Mucosa of stomach (tissue), 1 donor: ENCODE measurements around the gene AAGAB.

Experiments
- H3K27me3 ChIP-seq: one replicate; pipeline ENCODE4 v1.7.0; 2013; ENCODE audit warnings: mild to moderate bottlenecking, low read length; ENCODE audit not compliant: control insufficient read depth, insufficient read depth
- H3K36me3 ChIP-seq: one replicate; pipeline ENCODE4 v1.7.0; 2013; ENCODE audit warnings: low read length; ENCODE audit not compliant: control insufficient read depth, insufficient read depth
- H3K4me1 ChIP-seq: one replicate; pipeline ENCODE4 v1.7.0; 2013; ENCODE audit warnings: mild to moderate bottlenecking, low read length; ENCODE audit not compliant: control insufficient read depth, insufficient read depth
- H3K4me3 ChIP-seq: one replicate; pipeline ENCODE4 v1.7.0; 2013; ENCODE audit warnings: low read length
- H3K9ac ChIP-seq: one replicate; pipeline ENCODE4 v1.7.0; 2013; ENCODE audit warnings: mild to moderate bottlenecking, low read length, moderate library complexity
- H3K9me3 ChIP-seq: one replicate; pipeline ENCODE4 v1.7.0; 2013; ENCODE audit warnings: mild to moderate bottlenecking, low read length, moderate library complexity; ENCODE audit not compliant: control insufficient read depth
- donor health status: Pancreatic carcinoma.

AAGAB gene

DNA sequence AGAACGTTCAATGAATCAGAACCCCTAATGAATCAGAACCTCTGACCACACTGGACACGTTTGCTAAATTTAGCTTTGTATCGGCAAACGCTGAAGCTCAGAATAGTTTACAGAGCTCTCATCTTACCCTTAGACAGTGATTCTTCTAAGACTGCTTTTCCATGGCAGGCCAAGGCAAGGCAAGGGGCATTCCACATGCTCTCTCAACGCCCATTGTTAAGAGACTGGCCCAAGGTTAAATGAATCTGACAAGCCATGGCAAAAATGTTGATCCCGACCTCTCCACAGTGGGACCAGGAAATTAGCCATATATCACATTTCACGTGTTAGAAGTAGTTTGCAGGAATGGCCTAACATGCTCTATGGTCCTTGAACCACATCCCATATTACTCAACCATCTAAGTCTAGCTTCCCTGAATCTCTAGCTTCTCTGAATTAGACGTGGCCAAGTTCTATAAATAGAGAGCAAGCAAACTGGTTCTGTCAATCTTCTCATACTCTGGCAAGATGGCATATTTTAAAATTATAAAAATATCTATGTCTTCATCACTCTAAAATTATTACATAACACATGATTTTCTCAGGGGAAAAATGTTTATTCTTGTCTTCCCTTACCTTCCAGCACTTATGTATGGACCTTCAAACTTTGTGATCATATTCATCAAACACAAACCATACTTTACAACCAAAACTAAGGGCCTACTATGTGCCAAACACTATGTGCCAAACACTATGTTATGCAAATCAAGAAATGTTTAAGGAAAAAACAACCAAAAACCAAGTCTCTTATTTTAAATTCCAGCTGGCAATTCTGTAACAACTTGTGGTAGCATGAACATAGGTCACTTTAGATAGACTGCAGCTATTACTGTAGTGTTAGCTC, 54.3 kb downstream of the AAGAB start:
- no peaks in the 10 kb centered on the region for H3K27me3 ChIP-seq
- H3K4me3 ChIP-seq = no peak overlapping the region
- H3K36me3 ChIP-seq = no peaks in the 10 kb centered on the region
- H3K4me1 ChIP-seq = no peaks in the 10 kb centered on the region
- H3K9ac ChIP-seq = no peak overlapping the region
- no peaks in the 10 kb centered on the region for H3K9me3 ChIP-seq

DNA sequence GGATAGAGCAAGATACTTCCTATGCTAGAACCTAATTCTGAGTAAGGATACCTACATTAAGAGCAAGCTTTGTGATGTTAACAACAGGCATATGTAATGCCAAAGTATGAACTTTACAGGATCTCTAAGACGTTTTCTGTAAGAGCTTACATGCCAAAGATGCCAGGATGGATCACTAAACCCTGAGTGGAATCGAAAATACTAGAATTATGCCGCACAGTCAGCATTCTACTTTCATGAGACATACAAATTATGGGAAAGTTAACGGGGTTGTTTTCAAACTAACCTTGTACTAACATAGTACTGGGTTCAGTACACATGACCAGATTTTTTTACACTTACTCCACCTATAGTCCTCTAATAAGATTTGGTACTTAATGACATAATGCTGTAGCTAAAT, 55.1 kb downstream of the AAGAB start:
- Histone ChIP-seq H3K36me3 (no peaks in the 10 kb centered on the region), H3K9me3 (no peaks in the 10 kb centered on the region), H3K27me3 (no peaks in the 10 kb centered on the region), H3K4me1 (no peaks in the 10 kb centered on the region), H3K4me3 (no peak overlapping the region), H3K9ac (no peak overlapping the region)

- H3K4me3 ChIP-seq = no peak overlapping the region
- no peaks in the 10 kb centered on the region for H3K9me3 ChIP-seq
- H3K27me3 ChIP-seq = no peaks in the 10 kb centered on the region
- no peaks in the 10 kb centered on the region for H3K4me1 ChIP-seq
- no peaks in the 10 kb centered on the region for H3K36me3 ChIP-seq
- H3K9ac ChIP-seq = no peak overlapping the region
These were observed 56.2 kb downstream of the AAGAB start for GRCh38 chr15:67198157-67198754.

- no peak overlapping the region for H3K9ac ChIP-seq
- no peaks in the 10 kb centered on the region for H3K27me3 ChIP-seq
- H3K4me1 ChIP-seq = no peaks in the 10 kb centered on the region
- H3K36me3 ChIP-seq = no peaks in the 10 kb centered on the region
- no peak overlapping the region for H3K4me3 ChIP-seq
- no peaks in the 10 kb centered on the region for H3K9me3 ChIP-seq
These were observed 57.1 kb downstream of the AAGAB start for GRCh38 chr15:67197364-67197695.

- H3K27me3 ChIP-seq = no peaks in the 10 kb centered on the region
- H3K36me3 ChIP-seq = no peaks in the 10 kb centered on the region
- H3K9me3 ChIP-seq = no peaks in the 10 kb centered on the region
- no peak overlapping the region for H3K9ac ChIP-seq
- H3K4me3 ChIP-seq = no peak overlapping the region
- no peaks in the 10 kb centered on the region for H3K4me1 ChIP-seq
These were observed 57.6 kb downstream of the AAGAB start for GRCh38 chr15:67196672-67197363.

- Histone ChIP-seq H3K27me3 (no peaks in the 10 kb centered on the region), H3K9ac (no peak overlapping the region), H3K4me1 (no peaks in the 10 kb centered on the region), H3K4me3 (no peak overlapping the region), H3K9me3 (no peaks in the 10 kb centered on the region), H3K36me3 (no peaks in the 10 kb centered on the region)
These were observed 58.2 kb downstream of the AAGAB start for GRCh38 chr15:67196222-67196621.

- H3K4me1 ChIP-seq = peaks cover 5% of the 10 kb centered on the region
- no peaks in the 10 kb centered on the region for H3K36me3 ChIP-seq
- no peak overlapping the region for H3K9ac ChIP-seq
These were observed 59.2 kb downstream of the AAGAB start for GRCh38 chr15:67195305-67195704.

DNA sequence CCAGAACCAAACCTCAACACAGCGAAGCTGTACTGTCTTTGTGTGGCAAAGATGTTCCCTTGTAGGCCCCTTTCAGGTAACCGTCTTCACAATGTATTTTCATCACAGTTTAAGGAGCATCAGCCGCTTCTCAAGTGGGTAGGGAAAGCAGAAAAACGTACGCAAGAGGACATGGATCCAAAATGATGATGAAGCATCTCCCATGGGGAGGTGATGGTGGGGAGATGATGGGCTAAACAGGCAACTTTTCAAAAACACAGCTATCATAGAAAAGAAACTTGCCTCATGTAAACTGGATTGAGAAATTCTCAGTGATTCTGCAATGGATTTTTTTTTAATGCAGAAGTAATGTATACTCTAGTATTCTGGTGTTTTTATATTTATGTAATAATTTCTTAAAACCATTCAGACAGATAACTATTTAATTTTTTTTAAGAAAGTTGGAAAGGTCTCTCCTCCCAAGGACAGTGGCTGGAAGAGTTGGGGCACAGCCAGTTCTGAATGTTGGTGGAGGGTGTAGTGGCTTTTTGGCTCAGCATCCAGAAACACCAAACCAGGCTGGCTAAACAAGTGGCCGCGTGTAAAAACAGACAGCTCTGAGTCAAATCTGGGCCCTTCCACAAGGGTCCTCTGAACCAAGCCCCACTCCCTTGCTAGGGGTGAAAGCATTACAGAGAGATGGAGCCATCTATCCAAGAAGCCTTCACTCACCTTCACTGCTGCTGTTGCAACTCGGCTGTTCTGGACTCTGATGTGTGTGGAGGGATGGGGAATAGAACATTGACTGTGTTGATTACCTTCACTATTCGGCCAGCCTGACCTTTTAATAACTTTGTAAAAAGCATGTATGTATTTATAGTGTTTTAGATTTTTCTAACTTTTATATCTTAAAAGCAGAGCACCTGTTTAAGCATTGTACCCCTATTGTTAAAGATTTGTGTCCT, 60.0 kb downstream of the AAGAB start:
- Histone ChIP-seq H3K27me3 (no peaks in the 10 kb centered on the region), H3K36me3 (no peaks in the 10 kb centered on the region), H3K4me1 (peaks cover 8% of the 10 kb centered on the region), H3K9me3 (no peaks in the 10 kb centered on the region), H3K4me3 (no peak overlapping the region), H3K9ac (no peak overlapping the region)

More at GRCh38 chr15:67195305-67195704, 59.2 kb downstream of the AAGAB start:
- Histone ChIP-seq H3K9me3 (no peaks in the 10 kb centered on the region), H3K4me3 (no peak overlapping the region), H3K27me3 (no peaks in the 10 kb centered on the region)

GRCh38 chr15:67193223-67193990, 61.1 kb downstream of the AAGAB start:
- H3K4me1 ChIP-seq = peaks cover 8% of the 10 kb centered on the region
- no peak overlapping the region for H3K4me3 ChIP-seq
- H3K36me3 ChIP-seq = no peaks in the 10 kb centered on the region
- H3K9me3 ChIP-seq = no peaks in the 10 kb centered on the region
- no peaks in the 10 kb centered on the region for H3K27me3 ChIP-seq
- H3K9ac ChIP-seq = no peak overlapping the region

GRCh38 chr15:67192185-67192820, 62.2 kb downstream of the AAGAB start:
- Histone ChIP-seq H3K36me3 (peaks cover 5% of the 10 kb centered on the region), H3K4me3 (no peak overlapping the region), H3K4me1 (peaks cover 8% of the 10 kb centered on the region), H3K9ac (no peak overlapping the region), H3K27me3 (no peaks in the 10 kb centered on the region), H3K9me3 (no peaks in the 10 kb centered on the region)

GRCh38 chr15:67190813-67191212, 63.6 kb downstream of the AAGAB start:
- Histone ChIP-seq H3K36me3 (peaks cover 10% of the 10 kb centered on the region), H3K4me3 (no peak overlapping the region), H3K27me3 (no peaks in the 10 kb centered on the region), H3K4me1 (peaks cover 8% of the 10 kb centered on the region), H3K9me3 (no peaks in the 10 kb centered on the region), H3K9ac (no peak overlapping the region)
